ENCODE measurements around the gene MGRN1.

GRCh38 chr16:4676831-4677230, 52.2 kb downstream of the MGRN1 start:
- TF ChIP-seq POLR2A (IDR thresholded peaks at IDR 0.05) (no peak), CTCF (IDR thresholded peaks at IDR 0.05) (no peak)
